WTC11 (cell line): Measurements from ENCODE around the gene GPR156.

Experiments used
- RELA ChIP-seq: sonication (generic); formaldehyde crosslinking; IDR thresholded peaks from 2 replicates; pipeline ENCODE4 v1.8.1; 2022; ENCODE audit warnings: missing genetic modification reagents, mild to moderate bottlenecking, borderline replicate concordance
- ZNF232 ChIP-seq: sonication (generic); formaldehyde crosslinking; IDR thresholded peaks from 2 replicates; pipeline ENCODE4 v1.8.0; 2022; ENCODE audit warnings: mild to moderate bottlenecking, missing genetic modification reagents
- TF ChIP-seq, protein P1 (sequence below): fragments of 200-600 bp; IDR thresholded peaks from 2 replicates; pipeline ENCODE4 v1.8.0; 2022; ENCODE audit warnings: antibody characterized with exemption
- TF ChIP-seq, protein P2 (sequence below): sonication (generic); formaldehyde crosslinking; IDR thresholded peaks from 2 replicates; pipeline ENCODE4 v1.8.0; 2022; ENCODE audit warnings: mild to moderate bottlenecking, missing genetic modification reagents
- TF ChIP-seq, protein P3 (sequence below): sonication (generic); formaldehyde crosslinking; IDR thresholded peaks from 2 replicates; pipeline ENCODE4 v1.8.0; 2023; ENCODE audit warnings: missing genetic modification reagents

DNA sequence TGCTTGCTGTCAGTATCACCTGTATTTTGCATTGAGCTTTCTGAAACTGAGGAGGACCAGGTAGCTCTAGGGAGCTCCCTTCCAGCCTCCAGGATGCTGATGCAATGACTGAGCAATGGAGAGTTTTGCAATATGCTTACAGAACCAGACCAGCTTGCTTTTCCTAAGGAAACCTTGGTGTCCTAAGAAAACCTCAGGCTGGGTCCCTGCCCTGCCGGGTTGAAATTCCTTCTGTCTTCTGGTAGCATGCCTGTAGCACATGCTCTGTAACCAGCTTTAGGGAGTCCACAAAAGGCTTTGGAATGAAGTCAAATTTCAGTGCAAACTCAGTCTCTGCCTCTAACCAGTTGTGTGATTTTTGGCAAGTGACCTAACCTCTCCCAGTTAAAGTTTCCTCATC lies 125.0 kb downstream of the GPR156 start:
- TF ChIP-seq, protein P1, sequence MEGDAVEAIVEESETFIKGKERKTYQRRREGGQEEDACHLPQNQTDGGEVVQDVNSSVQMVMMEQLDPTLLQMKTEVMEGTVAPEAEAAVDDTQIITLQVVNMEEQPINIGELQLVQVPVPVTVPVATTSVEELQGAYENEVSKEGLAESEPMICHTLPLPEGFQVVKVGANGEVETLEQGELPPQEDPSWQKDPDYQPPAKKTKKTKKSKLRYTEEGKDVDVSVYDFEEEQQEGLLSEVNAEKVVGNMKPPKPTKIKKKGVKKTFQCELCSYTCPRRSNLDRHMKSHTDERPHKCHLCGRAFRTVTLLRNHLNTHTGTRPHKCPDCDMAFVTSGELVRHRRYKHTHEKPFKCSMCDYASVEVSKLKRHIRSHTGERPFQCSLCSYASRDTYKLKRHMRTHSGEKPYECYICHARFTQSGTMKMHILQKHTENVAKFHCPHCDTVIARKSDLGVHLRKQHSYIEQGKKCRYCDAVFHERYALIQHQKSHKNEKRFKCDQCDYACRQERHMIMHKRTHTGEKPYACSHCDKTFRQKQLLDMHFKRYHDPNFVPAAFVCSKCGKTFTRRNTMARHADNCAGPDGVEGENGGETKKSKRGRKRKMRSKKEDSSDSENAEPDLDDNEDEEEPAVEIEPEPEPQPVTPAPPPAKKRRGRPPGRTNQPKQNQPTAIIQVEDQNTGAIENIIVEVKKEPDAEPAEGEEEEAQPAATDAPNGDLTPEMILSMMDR = no peak
- TF ChIP-seq, protein P2, sequence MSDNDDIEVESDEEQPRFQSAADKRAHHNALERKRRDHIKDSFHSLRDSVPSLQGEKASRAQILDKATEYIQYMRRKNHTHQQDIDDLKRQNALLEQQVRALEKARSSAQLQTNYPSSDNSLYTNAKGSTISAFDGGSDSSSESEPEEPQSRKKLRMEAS (CRISPR knock-in tag) = peak; percentile 67; the same call in 1 of the 2 replicates
- TF ChIP-seq, protein P3, sequence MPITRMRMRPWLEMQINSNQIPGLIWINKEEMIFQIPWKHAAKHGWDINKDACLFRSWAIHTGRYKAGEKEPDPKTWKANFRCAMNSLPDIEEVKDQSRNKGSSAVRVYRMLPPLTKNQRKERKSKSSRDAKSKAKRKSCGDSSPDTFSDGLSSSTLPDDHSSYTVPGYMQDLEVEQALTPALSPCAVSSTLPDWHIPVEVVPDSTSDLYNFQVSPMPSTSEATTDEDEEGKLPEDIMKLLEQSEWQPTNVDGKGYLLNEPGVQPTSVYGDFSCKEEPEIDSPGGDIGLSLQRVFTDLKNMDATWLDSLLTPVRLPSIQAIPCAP (CRISPR knock-in tag) = no peak
- TF ChIP-seq ZNF232 (CRISPR knock-in tag) (no peak), RELA (CRISPR knock-in tag) (no peak)
